ENCODE measurements around the gene MCF2L.

GRCh38 chr13:113000575-113000974, 31.6 kb downstream of the MCF2L start:
- TF ChIP-seq CTCF (IDR thresholded peaks at IDR 0.05) = no peak
- no peak for TF ChIP-seq POLR2A (IDR thresholded peaks at IDR 0.05)
